K562 (cell line): ENCODE results near the gene MYL6B. TPM values are rescaled to one million over a fixed set of nuclear protein-coding genes. Genes with fewer than 3 reads are reported as not detected.

ENCODE experiments used
- COPS2 ChIP-seq: fragments of 450-650 bp; conservative IDR thresholded peaks from 2 replicates; pipeline ENCODE4 v1.6.1; 2016; ENCODE audit warnings: mild to moderate bottlenecking, moderate library complexity
- CREB5 ChIP-seq: fragments of 250-450 bp; sonication (Bioruptor Pico); IDR thresholded peaks from 2 replicates; pipeline ENCODE4 v1.5.0; 2020; ENCODE audit warnings: mild to moderate bottlenecking
- DNMT1 ChIP-seq: fragments of 450-650 bp; IDR thresholded peaks from 2 replicates; pipeline ENCODE4 v1.6.1; 2016; ENCODE audit warnings: antibody characterized with exemption, mild to moderate bottlenecking
- ERF ChIP-seq: fragments of 450-650 bp; formaldehyde crosslinking; IDR thresholded peaks from 2 replicates; pipeline ENCODE4 v1.4.0; 2020; ENCODE audit warnings: mild to moderate bottlenecking, mixed read lengths
- ETV5 ChIP-seq: sonication (generic); formaldehyde crosslinking; IDR thresholded peaks from 2 replicates; pipeline ENCODE4 v1.4.0; 2020; ENCODE audit warnings: low read depth, mild to moderate bottlenecking, missing genetic modification reagents
- FOXJ2 ChIP-seq: fragments of 200-800 bp; sonication (Bioruptor generic); IDR thresholded peaks from 2 replicates; pipeline ENCODE4 v1.6.1; 2016; ENCODE audit warnings: missing genetic modification characterization, missing compliant biosample characterization
- FOXK2 ChIP-seq, 2 experiments: fragments of 450-650 bp; IDR thresholded peaks in 1 of 2; conservative IDR thresholded peaks in 1 of 2; 2 replicates each; pipeline ENCODE4 v1.6.1; 2016; ENCODE audit warnings: low read depth in 2 of 2, mild to moderate bottlenecking in 1 of 2
- GABPB1 ChIP-seq: sonication (generic); formaldehyde crosslinking; IDR thresholded peaks from 2 replicates; pipeline ENCODE4 v1.8.0; 2022; ENCODE audit warnings: mild to moderate bottlenecking, missing genetic modification reagents
- HCFC1 ChIP-seq: IDR thresholded peaks from 2 replicates; pipeline ENCODE4 v1.6.1; 2012; ENCODE audit warnings: low read depth, low read length, improper control_type of control experiment
- IRF2 ChIP-seq: sonication (generic); formaldehyde crosslinking; IDR thresholded peaks from 2 replicates; pipeline ENCODE4 v1.8.1; 2022; ENCODE audit warnings: mild to moderate bottlenecking, missing genetic modification reagents
- KLF13 ChIP-seq: fragments of 450-650 bp; IDR thresholded peaks from 2 replicates; pipeline ENCODE4 v1.6.1; 2016; ENCODE audit warnings: missing genetic modification characterization, low read depth, mild to moderate bottlenecking, missing compliant biosample characterization, moderate library complexity, borderline replicate concordance
- NCOR1 ChIP-seq: fragments of 450-650 bp; IDR thresholded peaks from 2 replicates; pipeline ENCODE4 v1.6.1; 2016; ENCODE audit warnings: mild to moderate bottlenecking, moderate library complexity
- NR1H2 ChIP-seq: sonication (generic); formaldehyde crosslinking; IDR thresholded peaks from 2 replicates; pipeline ENCODE4 v1.4.0; 2020; ENCODE audit warnings: mild to moderate bottlenecking, missing genetic modification reagents
- SIN3B ChIP-seq: fragments of 450-650 bp; IDR thresholded peaks from 2 replicates; pipeline ENCODE4 v1.6.1; 2017; ENCODE audit warnings: low read depth, mild to moderate bottlenecking, moderate library complexity
- SMAD1 ChIP-seq: fragments of 150-350 bp; IDR thresholded peaks from 2 replicates; pipeline ENCODE4 v1.6.1; 2014; ENCODE audit warnings: low read length, low read depth; ENCODE audit not compliant: partially characterized antibody
- SPI1 ChIP-seq: IDR thresholded peaks from 2 replicates; pipeline ENCODE4 v1.6.1; 2011; ENCODE audit warnings: low read depth, low read length, control low read depth, borderline replicate concordance
- STAT5B ChIP-seq: fragments of 250-450 bp; sonication (Bioruptor Pico); IDR thresholded peaks from 2 replicates; pipeline ENCODE4 v1.8.0; 2021; ENCODE audit warnings: mild to moderate bottlenecking, inconsistent platforms
- TARDBP ChIP-seq: fragments of 450-650 bp; IDR thresholded peaks from 2 replicates; pipeline ENCODE4 v1.6.1; 2016
- TCFL5 ChIP-seq: fragments of 250-450 bp; sonication (Bioruptor Pico); conservative IDR thresholded peaks from 2 replicates; pipeline ENCODE4 v1.6.1; 2021; ENCODE audit warnings: mild to moderate bottlenecking, moderate library complexity, matching md5 sums
- TFAM ChIP-seq: fragments of 250-450 bp; sonication (Bioruptor Pico); conservative IDR thresholded peaks from 2 replicates; pipeline ENCODE4 v1.5.0; 2021; ENCODE audit warnings: mild to moderate bottlenecking, moderate library complexity
- ZBTB11 ChIP-seq, 3 experiments: fragments of 200-800 bp in 1 of 3; fragments of 250-450 bp in 1 of 3; fragments of 450-650 bp in 1 of 3; sonication (Bioruptor Pico) in 1 of 3; sonication (Bioruptor generic) in 1 of 3; formaldehyde crosslinking in 1 of 3; IDR thresholded peaks; 2 replicates each; pipeline versions ENCODE4 v1.6.1 to v1.8.0; 2016 to 2022; ENCODE audit warnings: mild to moderate bottlenecking in 2 of 3, missing genetic modification characterization in 2 of 3, missing compliant biosample characterization in 1 of 3, moderate library complexity in 1 of 3
- ZBTB8A ChIP-seq: fragments of 450-650 bp; IDR thresholded peaks from 2 replicates; pipeline ENCODE4 v1.6.1; 2018; ENCODE audit warnings: mild to moderate bottlenecking, moderate library complexity; ENCODE audit not compliant: partially characterized antibody
- ZKSCAN8 ChIP-seq: fragments of 200-800 bp; sonication (Bioruptor generic); IDR thresholded peaks from 2 replicates; pipeline ENCODE4 v1.6.1; 2016; ENCODE audit warnings: missing genetic modification characterization, missing compliant biosample characterization
- ZNF239 ChIP-seq: fragments of 250-450 bp; sonication (Bioruptor Pico); IDR thresholded peaks from 2 replicates; pipeline ENCODE4 v1.4.0; 2020; ENCODE audit warnings: mild to moderate bottlenecking
- ZNF316 ChIP-seq: fragments of 450-650 bp; IDR thresholded peaks from 2 replicates; pipeline ENCODE4 v1.6.1; 2016
- polyA plus RNA-seq, 8 experiments: library from polyadenylated mRNA; depleted of rRNA in 4 of 8; stranded (reverse) in 5 of 8; unstranded in 3 of 8; fragments of >200 nt; fragmentation: Nextera tagmentation in 2 of 8; fragmentation: Illumina TruSeq in 1 of 8; extraction: Ambion mirVana in 2 of 8; extraction: Trizol in 1 of 8; gene quantifications; 2 replicates each; pipeline versions ENCODE4 v1.2.1 to v1.2.3, GENCODE V29; 2011 to 2014; ENCODE audit warnings: inconsistent platforms in 1 of 8, missing spikeins in 1 of 8
- total RNA-seq, 7 experiments: library from RNA; depleted of rRNA in 6 of 7; stranded (reverse); fragments of >200 nt in 6 of 7; fragmentation: Illumina TruSeq in 2 of 7; extraction: Trizol in 2 of 7; gene quantifications; 2 replicates each; pipeline versions ENCODE4 v1.2.1 to v1.2.3, GENCODE V29; 2011 to 2021; ENCODE audit warnings: low replicate concordance in 1 of 7

The MYL6B gene
- total and polyA plus RNA-seq, 9 of the 15 experiments (the other 6 are each of a cell fraction or from before 2014, with no cell fraction given), result 42.8 to 77.3 (median 68.6) TPM

DNA sequence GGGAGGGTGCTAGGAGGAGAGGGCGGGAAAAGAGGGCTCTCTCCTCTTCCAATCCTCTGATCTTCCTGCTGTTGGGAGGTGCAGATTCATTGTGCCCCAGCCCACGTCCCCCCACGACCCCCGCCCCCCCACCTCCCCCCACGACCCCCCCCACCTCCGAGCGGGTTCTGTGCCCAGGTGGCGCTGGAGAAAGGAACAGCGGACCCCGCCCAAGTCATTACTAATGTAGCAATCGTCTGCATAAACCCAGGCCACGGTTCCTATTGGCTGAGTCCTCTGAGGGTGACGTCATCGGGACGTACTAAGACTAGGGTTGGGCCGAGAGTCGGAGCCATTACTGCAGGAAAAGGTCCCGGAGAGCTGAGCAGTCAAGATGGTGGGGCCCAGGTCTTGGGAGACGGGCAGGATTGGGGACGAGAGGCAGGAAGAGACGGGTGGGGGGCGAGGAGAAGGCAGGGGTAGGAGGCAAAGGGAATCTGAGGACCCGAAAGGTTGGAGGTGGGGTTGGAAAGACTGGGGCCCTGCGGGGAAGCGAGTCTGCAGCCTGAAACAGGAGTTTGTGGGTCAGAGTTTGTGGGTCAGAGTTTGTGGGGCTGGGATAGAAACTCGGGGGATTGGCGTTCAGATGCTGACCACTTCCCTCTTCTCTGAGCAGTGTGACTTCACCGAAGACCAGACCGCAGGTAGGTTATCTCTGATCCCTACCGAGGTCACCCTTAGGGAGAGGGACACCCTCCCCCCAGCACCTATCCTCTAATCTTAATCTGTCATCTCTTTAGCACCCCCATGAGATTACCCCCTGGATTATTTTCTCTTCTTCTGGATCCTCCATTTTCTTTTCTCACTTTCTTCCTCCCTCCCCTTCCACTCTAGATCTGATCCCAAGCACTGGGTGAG lies 5.9 kb downstream of the MYL6B start, which contains the start of gene MYL6 (continued):
- TF ChIP-seq CREB5 (CRISPR knock-in tag) (peak; percentile 92), GABPB1 (CRISPR knock-in tag) (peak; percentile 81), ZBTB8A (no peak), STAT5B (CRISPR knock-in tag) (no peak), SPI1 (peak; percentile 91), COPS2 (no peak), FOXJ2 (tag) (0 out of 2 replicates have a peak, but pooled peaks have one; percentile 40), ZNF316 (no peak), HCFC1 (peak; percentile 13; the same call in 1 of the 2 replicates), IRF2 (no peak), TCFL5 (0 out of 2 replicates have a peak, but pooled peaks have one; percentile 29), SMAD1 (peak; percentile 76), ETV5 (CRISPR knock-in tag) (0 out of 2 replicates have a peak, but pooled peaks have one; percentile 46), ZNF239 (CRISPR knock-in tag) (peak; percentile 12; the same call in 1 of the 2 replicates), TARDBP (no peak), NCOR1 (peak; percentile 52; the same call in 1 of the 2 replicates), ERF (peak; percentile 94), FOXK2 (conservative IDR thresholded peaks at IDR 0.05 in 1 of 2, IDR thresholded peaks at IDR 0.05 in 1 of 2; ENCODE audit: low read depth in 2 of 2) (peak in 1 of 2 experiments; percentile 49; a peak in 3 of 4 replicates), NR1H2 (CRISPR knock-in tag) (no peak), TFAM (CRISPR knock-in tag) (no peak), ZBTB11 (CRISPR knock-in tag; IDR thresholded peaks at IDR 0.05) (no peak), ZKSCAN8 (CRISPR knock-in tag) (peak; percentile 78; the same call in 1 of the 2 replicates), SIN3B (no peak), DNMT1 (no peak), KLF13 (tag) (no peak)
